Cardiac muscle cell (in vitro differentiated cells and primary cell): Measurements from ENCODE around the gene MEAK7. TPM values are rescaled to one million over a fixed set of nuclear protein-coding genes. Genes with fewer than 3 reads are reported as not detected.

Source experiments
- DNase-seq, 2 donors: peaks; one replicate each; pipeline versions ENCODE4 v3.0.0 to v3.0.0-alpha.2; 2010 to 2017; ENCODE audit warnings: low read depth in 1 of 2, low spot score in 1 of 2
- H3K27ac ChIP-seq: fragments of 200-600 bp; sonication (generic); 2 replicates; pipeline ENCODE4 v1.5.1; 2016
- H3K27me3 ChIP-seq: fragments of 200-600 bp; sonication (generic); 2 replicates; pipeline ENCODE4 v1.6.0; 2016; ENCODE audit warnings: control low read depth
- H3K36me3 ChIP-seq: fragments of 200-600 bp; sonication (generic); 2 replicates; pipeline ENCODE4 v1.5.1; 2016; ENCODE audit warnings: control low read depth
- H3K4me1 ChIP-seq: fragments of 200-600 bp; sonication (generic); 2 replicates; pipeline ENCODE4 v1.8.1; 2017; ENCODE audit warnings: low read depth, mild to moderate bottlenecking, mixed run types
- H3K4me3 ChIP-seq: fragments of 200-600 bp; sonication (generic); 2 replicates; pipeline ENCODE4 v1.5.1; 2016; ENCODE audit warnings: mild to moderate bottlenecking
- H3K9me3 ChIP-seq: fragments of 200-600 bp; sonication (generic); 2 replicates; pipeline ENCODE4 v1.5.1; 2017; ENCODE audit warnings: low read depth, mild to moderate bottlenecking, control low read depth
- polyA plus RNA-seq: library from polyadenylated mRNA; unstranded; fragments of >200 nt; fragmentation: Nextera tagmentation; extraction: Ambion mirVana; gene quantifications from 2 replicates; pipeline ENCODE4 v1.2.1, GENCODE V29; 2016
- total RNA-seq: library from RNA; depleted of rRNA; stranded (reverse); fragments of >200 nt; gene quantifications from 2 replicates; pipeline ENCODE4 v1.2.3, GENCODE V29; 2016
- TF ChIP-seq, protein P1 (sequence below): IDR thresholded peaks from 2 replicates; pipeline ENCODE4 v1.5.1; 2012; ENCODE audit warnings: low read depth, mild to moderate bottlenecking, low read length

Gene MEAK7
- total and polyA plus RNA-seq, 2 experiments from 2014 or later: 26.6 to 28.7 TPM

DNA sequence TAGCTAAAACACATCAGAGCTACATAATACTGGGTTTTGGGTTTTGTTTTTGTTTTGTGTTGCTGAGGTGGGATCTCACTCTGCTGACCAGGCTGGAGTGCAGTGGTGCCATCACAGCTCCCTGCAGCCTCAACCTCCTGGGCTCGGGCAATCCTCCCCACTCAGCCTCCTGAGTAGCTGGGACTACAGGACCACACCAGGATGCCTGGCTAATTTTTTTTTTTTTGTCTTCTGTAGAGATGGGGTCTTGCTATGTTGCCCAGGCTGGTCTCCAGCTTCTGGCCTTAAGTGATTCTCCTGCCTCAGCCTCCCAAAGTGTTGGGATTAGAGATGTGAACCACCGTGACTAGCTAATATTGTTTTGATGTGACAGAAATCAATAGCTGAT, 6.2 kb downstream of the MEAK7 start:
- Histone ChIP-seq H3K9me3 (no peaks in the 10 kb centered on the region), H3K36me3 (peaks cover 31% of the 10 kb centered on the region), H3K4me3 (no peak overlapping the region), H3K27me3 (no peaks in the 10 kb centered on the region), H3K27ac (no peak overlapping the region), H3K4me1 (no peaks in the 10 kb centered on the region)
- TF ChIP-seq, protein P1, sequence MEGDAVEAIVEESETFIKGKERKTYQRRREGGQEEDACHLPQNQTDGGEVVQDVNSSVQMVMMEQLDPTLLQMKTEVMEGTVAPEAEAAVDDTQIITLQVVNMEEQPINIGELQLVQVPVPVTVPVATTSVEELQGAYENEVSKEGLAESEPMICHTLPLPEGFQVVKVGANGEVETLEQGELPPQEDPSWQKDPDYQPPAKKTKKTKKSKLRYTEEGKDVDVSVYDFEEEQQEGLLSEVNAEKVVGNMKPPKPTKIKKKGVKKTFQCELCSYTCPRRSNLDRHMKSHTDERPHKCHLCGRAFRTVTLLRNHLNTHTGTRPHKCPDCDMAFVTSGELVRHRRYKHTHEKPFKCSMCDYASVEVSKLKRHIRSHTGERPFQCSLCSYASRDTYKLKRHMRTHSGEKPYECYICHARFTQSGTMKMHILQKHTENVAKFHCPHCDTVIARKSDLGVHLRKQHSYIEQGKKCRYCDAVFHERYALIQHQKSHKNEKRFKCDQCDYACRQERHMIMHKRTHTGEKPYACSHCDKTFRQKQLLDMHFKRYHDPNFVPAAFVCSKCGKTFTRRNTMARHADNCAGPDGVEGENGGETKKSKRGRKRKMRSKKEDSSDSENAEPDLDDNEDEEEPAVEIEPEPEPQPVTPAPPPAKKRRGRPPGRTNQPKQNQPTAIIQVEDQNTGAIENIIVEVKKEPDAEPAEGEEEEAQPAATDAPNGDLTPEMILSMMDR: no peak
- no peak for DNase-seq

- Histone ChIP-seq H3K36me3 (peaks cover 36% of the 10 kb centered on the region), H3K27ac (no peak overlapping the region), H3K9me3 (no peaks in the 10 kb centered on the region), H3K4me3 (no peak overlapping the region), H3K27me3 (no peaks in the 10 kb centered on the region), H3K4me1 (no peaks in the 10 kb centered on the region)
- no peak for DNase-seq
- TF ChIP-seq, protein P1: no peak
Measured at GRCh38 chr16:84497418-84498222, 6.8 kb downstream of the MEAK7 start.

DNA sequence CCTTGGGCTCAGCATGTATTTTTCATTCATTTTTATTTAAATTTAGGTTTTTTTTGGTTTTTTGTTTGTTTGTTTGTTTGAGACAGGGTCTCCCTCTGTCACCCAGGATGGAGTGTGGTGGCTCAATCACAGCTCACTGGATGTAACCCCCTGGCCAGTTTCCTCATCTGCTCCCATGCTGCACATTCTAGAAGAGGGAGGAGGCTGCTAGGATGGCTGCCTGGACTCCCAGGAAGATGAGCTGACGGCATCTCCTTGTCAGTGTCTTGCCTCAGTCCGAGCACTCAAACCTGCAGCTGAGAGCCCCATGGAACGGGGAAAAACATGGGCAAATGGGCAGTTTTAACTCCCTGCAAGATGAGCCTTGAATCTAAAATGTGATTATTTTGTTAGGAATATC, 7.5 kb downstream of the MEAK7 start:
- DNase-seq: no peak
- Histone ChIP-seq H3K27ac (no peak overlapping the region), H3K36me3 (peaks cover 36% of the 10 kb centered on the region), H3K9me3 (no peaks in the 10 kb centered on the region), H3K27me3 (no peaks in the 10 kb centered on the region), H3K4me1 (no peaks in the 10 kb centered on the region), H3K4me3 (no peak overlapping the region)
- TF ChIP-seq, protein P1: no peak

DNA sequence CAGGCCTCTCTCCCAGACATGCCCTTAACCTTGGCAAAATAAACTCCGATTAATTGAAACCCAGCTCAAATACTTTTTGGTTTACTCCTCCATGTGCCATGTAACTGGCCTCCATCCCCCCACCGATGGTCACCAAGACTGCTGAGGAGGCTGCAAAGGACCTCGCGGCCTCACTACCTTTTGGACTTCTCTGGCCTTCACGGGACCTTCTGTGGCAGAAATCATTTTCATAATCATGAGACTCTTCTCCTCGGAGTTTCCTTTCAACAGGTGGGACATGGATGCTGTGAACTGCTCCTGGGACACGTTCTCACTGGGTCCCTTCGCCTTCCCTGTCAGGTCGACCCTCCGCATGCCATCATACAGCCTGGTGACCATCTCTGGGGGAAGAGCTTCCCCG, 9.0 kb downstream of the MEAK7 start:
- Histone ChIP-seq H3K36me3 (peaks cover 36% of the 10 kb centered on the region), H3K27ac (no peak overlapping the region), H3K4me1 (no peaks in the 10 kb centered on the region), H3K27me3 (no peaks in the 10 kb centered on the region), H3K9me3 (no peaks in the 10 kb centered on the region), H3K4me3 (no peak overlapping the region)
- TF ChIP-seq, protein P1: no peak
- DNase-seq: no peak

- Histone ChIP-seq H3K4me3 (no peak overlapping the region), H3K4me1 (no peaks in the 10 kb centered on the region), H3K9me3 (no peaks in the 10 kb centered on the region), H3K27ac (no peak overlapping the region), H3K27me3 (no peaks in the 10 kb centered on the region), H3K36me3 (peaks cover 19% of the 10 kb centered on the region)
- TF ChIP-seq, protein P1: no peak
- DNase-seq: no peak
Measured at GRCh38 chr16:84489131-84489530, 15.3 kb downstream of the MEAK7 start.
